NCI-H1092 treated with DMSO at 0.1 percent for 48 hours (cell line): ENCODE measurements around the gene C7orf57.

Experiments used
- DNase-seq: peaks from one replicate; lab custom pipeline; 2025; lab: John Stamatoyannopoulos, UW

The C7orf57 gene

DNA sequence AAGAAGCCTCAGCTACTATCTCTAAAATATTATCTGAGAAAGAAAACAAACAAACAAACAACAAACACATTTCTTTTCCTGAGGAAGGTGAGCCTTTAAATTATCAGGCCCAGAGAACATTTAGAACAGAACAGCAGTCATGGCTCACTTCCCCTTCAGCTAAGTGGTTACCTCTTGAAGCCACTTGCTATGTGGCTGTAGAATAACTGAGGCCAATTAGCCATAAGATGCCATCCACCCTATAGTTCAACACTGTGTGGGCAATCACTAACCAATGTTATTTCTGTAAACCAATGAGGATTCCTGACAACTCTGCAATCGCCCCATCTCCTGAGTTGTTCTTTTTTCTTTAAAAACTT, 50.1 kb downstream of the C7orf57 start:
- no peak for DNase-seq

DNA sequence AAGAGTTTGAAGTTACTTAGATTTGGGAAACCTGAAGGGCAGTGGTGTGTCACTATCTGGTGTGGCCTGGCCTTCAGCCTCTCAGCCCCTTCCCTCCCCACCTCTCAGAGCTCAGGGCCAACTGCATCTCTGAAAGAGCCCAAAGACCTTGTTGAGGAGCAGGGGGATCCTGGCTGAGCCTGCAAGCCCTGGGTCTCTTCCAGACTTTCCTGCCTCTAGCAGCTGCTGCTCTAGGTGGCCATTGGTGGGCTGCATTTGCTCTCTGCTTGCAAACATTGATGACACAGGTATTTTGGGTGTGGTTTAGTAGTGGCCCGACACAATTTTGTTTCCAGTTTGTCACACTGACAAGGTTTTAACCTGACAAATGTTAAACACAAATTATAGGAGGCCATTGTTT, 50.6 kb downstream of the C7orf57 start:
- DNase-seq = no peak

DNA sequence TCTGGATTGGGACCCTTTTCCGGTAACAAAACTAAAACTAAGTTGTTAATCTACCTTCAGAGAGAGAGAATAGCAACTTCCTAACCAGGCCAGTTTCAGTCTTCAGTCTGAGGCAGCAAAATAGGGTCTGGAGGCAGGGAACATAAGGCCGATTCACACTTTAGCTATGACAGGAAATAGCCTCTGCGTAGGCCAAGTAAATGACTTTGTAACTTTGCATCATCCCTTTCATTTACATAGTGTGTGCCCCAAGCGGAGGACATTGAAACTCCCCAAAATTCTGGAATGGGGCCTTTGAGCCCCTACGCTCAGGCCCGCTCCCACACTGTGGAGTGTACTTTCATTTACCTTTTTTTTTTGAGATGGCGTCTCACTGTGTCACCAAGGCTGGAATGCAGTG, 52.0 kb downstream of the C7orf57 start:
- no peak for DNase-seq

DNA sequence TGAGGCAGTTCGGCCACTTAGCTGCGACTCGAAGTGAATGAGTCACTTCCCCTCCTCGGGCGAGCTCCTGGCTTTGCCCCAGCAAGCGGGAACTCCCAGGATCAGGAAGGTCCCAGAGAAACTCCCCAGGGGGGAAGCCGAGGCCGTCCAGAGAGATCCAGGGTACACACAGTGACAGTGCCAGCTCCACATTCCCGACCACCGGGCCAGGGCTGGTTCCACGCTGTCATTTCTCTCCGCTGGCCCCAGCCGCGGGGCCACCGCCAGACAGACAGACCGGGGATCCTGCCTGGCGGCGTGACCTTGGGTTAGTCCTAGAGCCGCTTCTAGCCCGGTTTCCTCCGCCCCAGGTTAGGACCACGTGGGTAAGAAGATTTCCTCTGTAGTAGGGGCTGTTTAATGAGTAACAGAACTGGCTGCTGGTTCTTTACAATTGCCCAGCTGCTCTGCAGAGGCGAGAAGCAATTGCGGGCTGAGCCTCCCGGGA, 53.3 kb downstream of the C7orf57 start:
- peak; percentile 29 for DNase-seq

DNA sequence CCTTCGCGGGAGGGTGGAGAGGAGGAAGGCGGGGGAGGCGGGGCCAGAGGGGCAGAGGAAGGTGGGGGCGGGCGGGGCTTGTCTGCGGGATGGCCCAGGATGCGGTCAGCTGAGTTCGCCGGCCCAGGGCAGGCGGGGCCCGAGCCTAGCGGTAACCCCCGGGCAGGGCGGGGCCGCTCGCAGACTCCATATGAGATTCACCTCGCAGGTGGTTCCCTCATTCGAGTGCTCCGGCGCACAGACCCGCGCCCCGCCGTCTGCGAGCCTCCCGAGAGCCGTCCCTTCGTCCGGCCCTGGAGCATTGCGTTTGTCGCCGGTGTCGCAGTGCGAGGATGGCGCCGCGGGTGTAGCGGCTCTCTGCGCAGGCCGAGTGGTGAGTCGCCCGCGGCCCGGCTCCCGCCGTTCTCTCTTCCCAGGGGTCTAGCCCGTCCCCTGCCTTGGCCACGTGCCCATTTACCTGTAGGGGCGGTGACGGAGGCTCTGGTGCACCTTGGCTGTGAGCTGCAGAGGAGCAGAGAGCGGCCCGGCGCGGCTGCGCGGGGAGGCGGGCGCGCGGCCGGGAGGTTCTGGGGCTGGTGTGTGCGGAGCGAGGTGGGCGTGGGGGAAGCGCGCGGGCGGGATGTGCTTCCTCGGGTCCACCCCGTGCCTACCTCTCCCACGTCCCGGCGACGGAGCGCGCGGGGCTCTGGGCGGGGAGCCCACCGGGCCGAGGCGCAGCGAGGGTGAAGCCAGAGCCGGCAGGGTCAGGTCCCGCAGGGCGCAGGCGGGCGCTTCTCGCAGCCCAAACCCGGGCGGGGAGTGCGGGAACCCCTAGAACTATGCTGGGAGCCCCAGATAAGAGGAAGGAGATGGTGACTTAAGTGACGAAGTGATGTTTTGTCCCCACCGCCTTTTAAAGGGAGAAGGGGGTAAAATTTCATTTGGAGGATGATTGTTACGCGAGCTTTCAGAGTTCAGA, 54.0 kb downstream of the C7orf57 start, which contains the start of gene UPP1:
Gene UPP1, plus strand, starts transcription at position 220 of the 958 bp plus-strand sequence. CDS start 5,519 bp downstream, outside the sequence.
- DNase-seq = peak; percentile 29

DNA sequence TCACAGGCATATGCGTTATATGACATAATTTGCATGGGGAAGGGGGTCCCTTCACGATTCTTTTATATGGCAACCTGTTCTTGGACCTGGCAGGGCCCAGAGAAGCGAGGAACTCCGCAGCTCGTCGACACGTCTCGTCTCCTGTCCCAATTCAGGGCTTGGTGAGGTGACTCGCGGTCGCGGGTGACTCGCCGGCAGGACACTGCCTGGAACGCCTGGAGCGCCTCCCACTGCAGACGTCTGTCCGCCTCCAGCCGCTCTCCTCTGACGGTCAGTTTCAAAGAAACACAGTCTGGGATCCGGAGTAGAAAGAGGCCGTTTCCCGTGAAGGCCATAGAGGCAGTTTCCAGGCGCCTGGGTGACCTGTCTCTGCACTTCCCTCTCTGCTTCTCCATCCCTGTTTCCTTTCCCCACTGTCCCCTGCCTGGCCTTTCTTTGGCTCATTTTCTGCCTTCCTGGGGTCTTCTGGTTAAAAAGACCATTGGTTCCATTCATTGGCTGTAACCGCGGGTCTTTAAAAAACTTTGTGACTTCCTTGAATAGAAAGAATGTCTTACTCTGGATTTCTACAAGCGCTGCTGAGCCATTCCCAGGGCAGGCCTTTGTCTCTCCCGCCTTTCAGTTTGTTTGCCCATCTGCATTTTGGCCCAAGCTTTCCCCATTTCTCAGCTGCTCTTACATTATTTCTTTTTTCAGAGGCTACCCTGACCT, 54.9 kb downstream of the C7orf57 start:
- no peak for DNase-seq

DNA sequence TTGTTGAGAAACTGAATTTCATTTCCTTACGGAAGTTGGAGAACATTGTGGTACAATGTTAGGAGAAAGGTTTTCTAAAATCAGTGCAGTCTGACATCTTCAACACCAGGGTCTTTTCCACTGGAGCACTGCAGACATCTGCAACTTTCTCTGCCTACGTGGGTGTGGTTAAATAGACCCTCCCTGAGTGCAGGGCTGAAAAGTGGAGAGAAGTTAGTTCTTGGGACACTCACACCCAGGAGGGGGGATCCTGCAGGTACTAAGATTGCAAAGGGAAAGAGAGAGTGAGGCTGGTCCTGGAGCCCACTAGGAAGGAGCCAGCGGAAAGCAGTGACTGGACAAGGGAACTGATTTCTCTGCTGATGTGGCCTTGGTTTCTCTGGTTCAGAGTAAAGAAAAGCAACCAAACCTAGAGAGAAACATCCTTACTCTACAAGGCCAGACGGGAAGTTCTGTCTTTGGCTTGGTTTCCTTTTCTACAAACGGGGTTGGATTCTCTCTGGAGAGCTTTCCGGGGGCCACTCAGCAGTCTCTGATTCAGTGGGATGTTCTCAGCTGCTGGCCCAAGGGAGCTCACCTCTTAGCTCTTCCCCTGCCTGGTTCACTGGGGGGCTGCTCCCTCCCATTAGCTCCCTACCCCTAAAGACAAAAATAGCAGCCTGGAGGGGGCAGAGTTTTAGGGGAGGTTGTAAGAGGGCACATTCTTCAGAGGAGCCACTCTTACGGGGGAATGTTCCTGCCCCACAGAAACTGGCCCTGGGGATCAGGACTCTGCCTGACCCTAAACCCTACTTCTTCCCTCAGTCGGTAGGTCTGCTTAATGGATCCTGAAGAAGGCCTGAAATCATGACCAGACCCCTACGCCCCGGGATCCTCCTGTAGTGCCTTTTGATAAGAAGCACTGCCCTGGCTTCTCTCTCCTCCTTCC, 56.4 kb downstream of the C7orf57 start:
- no peak for DNase-seq

DNA sequence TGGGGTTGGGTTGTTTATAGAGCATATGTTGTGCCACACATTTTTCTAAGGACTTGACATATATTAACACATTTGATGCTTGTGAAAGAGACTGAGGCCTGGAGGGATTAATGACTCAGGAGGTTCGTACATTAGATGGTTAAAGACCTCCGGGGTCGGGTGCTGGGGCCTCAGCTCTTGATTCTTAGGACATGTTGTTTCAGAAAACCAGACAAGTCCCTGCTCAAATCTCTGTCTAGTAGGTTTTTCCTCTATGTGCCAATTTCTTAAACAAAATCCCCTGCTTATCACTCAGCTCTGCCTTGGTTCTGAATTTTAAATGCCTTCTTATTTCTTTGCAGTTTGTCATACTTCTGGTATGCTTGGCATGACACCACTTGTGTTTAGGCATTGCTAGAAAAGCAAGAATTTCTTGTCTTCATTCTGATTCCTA, 59.5 kb downstream of the C7orf57 start:
- no peak for DNase-seq

DNA sequence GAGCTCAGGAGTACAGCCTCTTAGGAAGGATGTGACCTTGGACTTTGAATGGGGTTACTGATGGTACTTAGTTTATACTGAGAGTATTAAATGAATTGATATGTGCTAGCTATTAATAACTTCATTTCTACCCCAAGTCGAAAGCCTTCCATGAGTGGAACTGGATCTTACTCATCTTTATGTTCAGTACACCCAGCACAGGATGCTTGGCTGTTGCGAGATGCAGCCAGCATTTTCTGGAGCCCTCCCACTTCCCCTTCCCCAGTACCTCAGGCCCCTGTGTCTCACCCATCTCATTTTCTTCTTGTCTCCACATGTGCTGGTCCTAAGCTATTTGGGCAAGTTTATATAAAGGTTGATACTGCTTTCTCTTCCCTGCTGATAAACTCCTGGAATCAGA, 60.9 kb downstream of the C7orf57 start:
- DNase-seq = no peak

DNA sequence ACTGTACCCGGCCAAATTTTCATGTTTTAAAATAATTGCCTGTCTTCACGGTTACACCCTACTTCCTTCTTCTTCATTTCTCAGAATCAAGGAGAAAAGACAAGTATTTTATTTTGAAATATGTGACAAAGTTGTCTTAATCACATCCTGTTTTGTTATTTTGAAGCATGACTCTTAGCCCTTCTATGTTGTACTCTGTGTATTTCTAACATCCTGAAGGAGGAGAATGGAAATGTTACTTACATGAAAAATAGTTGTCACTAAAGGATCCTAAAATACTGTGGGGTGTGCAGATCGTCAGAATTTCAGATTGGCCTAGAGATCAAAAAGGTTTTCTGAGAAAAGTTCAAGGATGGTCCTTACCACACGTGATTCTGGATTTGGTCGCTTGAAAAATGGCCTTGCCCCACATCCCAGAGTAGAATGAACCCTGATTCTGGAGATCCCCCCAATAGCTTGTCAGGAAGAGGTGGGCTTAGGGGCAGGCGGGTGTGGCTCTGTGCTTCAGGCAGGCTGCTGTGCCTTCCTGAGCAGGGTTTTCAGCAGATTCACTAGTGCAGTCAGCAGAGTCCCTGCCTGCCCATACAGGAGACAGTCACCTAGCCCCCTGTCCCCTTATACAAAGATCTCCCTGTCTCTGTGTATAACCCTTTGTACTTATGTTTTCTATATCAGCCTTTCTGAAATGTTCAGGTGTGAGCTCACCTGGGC, 62.3 kb downstream of the C7orf57 start:
- no peak for DNase-seq

DNA sequence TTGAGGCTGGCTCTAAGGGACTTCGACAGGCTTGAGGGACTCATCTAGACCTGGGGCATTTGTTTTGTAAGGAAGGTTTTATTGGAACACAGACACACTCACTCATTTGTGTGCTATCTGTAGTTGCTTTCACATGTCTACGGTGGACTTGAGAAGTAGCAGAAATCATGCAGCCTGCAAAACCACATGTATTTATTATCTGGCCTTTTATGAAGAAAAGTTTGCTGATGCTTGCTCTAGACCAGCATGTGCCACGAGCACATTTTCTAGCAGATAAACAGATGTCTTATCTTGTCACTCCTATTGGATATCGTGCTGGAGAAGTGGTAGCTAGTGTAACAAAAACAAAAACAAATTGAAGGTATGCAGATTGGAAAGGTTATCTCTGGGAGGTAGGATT, 63.5 kb downstream of the C7orf57 start:
- no peak for DNase-seq

DNA sequence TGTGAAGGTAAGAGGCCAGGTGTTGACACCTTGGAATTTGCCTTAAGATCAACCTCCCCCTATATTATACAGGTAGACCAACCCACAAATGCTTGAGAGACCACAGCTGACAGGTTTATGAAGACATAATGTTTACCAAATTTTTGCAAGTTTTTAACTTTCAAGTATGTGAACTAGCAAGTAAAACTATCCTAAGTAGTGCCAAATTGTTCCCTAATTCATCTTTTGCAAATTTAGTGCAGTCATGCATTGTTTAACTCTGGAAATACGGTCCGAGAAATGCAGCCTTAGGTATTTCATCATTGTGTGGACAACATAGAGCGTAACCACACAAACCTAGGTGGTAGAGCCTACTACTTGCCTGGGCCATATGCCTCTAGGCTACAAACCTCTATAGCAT, 64.4 kb downstream of the C7orf57 start:
- DNase-seq = no peak

DNA sequence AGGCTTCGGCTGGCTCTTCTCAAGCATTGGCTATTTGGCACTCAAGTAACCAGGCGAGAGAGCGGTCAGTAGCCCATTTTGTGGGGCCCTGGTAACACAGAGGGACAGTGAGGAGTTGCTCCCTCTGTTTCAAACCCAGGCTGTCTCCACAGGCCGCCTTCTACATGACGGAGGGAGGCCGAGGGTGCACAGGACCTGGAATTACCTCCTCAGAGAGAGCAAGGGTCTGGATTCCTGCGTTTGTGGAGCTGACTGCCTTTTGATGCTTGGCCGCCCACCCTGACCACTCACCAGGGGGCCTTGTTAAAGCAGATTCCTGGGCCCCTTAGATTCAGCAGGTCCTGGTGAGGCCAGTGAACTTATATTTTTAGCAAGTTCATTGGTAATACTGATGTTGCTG, 66.0 kb downstream of the C7orf57 start:
- DNase-seq = no peak

DNA sequence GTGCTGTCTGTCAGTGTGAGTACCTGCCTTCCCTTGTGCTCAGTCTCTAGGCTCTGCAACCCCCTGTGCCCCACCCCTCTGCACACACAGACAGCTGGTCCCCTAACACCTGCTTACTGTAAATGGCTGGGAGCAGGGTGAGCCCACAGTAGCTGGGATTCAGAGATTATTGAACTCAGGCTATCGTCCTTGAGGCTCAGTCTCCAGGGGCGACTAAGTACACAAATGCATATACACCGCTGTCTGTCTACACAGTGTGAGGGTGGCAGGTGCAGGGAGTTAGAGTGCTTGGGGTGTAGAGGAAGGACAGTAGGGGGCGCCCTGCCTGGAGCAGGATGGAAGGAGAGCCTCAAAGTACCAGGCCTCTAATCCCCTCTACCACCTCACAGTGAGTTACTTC, 66.6 kb downstream of the C7orf57 start:
- peak; percentile 49 for DNase-seq

DNA sequence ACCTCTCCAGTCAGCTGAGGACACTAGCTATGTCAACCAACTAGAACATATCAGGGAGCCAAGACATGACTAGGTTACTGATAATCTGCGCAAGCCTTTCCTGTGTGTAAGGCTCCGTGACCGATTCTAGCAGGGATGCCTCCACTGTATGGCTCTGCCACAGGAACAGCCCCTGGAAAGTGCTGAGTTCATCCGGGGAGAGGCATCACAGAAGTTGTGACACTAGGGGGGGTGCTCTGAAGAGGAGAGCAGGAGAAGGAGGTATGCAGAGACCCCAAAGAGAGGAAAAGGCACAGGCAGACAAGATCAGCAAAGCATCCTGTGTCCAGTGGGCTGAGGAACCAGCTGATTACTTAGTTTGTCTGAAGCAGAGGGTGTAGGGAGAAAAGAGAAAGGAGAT, 67.2 kb downstream of the C7orf57 start:
- no peak for DNase-seq

DNA sequence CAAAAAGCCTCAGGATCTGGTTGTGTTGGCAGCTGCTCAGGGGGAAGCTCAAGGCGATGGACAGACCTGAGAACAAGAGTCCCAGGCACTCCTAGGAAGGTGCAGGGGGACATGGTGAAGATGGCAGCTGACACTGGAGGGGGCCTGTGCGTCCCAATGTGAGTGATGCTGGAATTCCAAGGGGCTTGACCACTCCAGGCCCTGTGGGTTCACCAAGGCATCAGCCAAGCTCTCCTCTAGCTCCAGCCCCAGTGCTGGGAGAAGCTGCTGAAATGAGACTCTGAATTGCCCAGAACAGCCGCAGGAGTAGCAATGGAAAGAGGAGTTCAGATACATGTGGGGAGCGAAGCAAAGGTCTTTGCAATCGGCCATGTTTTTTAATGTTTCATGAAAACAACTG, 69.7 kb downstream of the C7orf57 start:
- DNase-seq = no peak

DNA sequence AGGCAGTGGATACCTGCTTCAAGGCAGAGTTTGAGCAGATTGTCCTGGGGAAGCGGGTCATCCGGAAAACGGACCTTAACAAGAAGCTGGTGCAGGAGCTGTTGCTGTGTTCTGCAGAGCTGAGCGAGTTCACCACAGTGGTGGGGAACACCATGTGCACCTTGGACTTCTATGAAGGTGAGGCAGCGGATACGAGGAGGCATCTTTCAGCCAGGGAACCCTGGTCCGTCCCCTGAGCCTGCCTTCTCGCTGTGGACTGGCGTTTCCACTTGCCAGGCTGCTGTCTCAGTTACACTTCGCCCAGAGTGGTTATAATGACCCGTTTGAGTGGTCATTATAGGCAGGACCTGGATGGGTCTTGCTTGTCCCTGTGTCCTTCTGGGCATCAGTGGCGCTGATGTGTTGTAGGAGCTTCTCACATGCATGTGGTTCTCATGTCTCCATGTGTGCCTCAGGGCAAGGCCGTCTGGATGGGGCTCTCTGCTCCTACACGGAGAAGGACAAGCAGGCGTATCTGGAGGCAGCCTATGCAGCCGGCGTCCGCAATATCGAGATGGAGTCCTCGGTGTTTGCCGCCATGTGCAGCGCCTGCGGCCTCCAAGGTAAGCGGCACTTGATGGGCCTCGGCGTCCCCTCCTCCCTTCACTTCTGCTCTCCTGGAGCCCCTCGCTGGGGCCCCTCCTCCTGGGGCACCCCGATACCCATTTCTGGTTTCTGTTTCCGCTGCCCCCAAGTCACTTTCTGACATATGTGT, 71.7 kb downstream of the C7orf57 start:
- DNase-seq = no peak

DNA sequence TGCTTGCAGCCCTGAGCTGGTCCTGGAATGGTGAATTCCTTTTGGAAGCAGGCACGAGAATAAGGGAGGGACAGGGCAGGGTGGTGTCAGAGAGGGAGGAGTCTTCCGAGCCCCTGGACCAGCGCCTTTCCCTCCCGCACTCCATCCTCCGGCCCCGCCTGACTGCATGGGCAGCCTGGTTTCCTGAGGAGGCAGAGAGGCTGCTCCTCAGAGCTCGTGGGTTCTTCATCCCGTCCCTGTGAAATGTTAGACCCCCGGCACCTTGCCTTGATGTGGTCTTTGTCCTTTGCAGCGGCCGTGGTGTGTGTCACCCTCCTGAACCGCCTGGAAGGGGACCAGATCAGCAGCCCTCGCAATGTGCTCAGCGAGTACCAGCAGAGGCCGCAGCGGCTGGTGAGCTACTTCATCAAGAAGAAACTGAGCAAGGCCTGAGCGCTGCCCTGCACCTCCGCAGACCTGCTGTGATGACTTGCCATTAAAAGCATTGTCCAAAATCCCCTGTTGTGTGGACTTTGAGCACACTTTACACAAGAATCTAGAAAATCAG, 72.7 kb downstream of the C7orf57 start:
- no peak for DNase-seq

DNA sequence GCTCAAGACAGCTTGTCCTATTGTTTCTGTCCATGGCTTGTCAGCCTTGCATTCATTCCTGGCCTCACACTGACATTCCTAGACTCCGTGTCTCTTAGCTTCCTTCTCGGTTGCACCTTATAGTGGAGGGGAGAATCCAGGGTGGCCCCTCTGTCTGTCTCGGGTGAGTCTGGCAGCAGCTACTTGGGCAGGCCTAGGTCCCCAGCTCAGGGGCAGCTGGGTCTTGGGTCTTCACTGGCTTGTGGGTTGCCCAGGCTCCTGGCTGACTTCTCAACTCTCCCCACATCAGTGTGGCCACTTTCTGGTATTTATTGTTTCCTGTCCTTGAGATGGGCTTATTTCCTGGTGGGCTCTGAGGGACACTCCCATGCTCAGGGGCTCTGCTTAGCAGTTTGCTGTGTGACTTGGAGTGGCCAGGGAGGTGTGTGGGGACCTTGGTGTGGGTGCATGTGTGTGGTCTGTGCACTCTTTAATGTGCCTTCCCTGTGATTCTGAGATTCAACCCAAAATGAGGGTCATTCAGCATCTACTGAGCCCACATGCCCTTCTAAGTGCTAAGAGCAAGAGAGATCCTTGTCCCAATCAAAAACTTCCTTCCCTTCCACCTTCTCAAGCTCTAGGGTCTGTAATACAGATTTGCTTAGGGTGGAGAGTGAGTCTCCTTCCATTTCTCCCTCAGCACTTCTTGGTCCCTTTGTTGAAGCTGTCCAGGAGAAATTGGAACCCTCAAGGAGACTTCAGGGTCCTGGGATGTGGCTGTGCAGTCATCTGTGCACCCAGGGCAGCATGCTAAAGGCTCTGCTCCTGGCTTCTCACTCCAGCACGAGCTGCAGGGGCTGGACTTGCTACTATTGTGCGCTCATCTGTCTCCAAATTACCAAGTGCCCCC, 73.9 kb downstream of the C7orf57 start:
- no peak for DNase-seq
